Fibroblast of lung (primary cell): ENCODE data around the gene YTHDF2.

Experiments used
- CTCF ChIP-seq, 2 donors: IDR thresholded peaks in 1 of 2; conservative IDR thresholded peaks in 1 of 2; 1 replicate in 1 of 2; 2 replicates in 1 of 2; pipeline ENCODE4 v1.5.1; 2011 to 2012; ENCODE audit warnings: low read length in 2 of 2, control low read depth in 1 of 2, inconsistent platforms in 1 of 2, low read depth in 1 of 2, mild to moderate bottlenecking in 1 of 2
- EZH2 ChIP-seq: IDR thresholded peaks from 2 replicates; pipeline ENCODE4 v1.5.1; 2012; ENCODE audit warnings: low read length, control low read depth, mild to moderate bottlenecking; ENCODE audit errors: missing control alignments

DNA sequence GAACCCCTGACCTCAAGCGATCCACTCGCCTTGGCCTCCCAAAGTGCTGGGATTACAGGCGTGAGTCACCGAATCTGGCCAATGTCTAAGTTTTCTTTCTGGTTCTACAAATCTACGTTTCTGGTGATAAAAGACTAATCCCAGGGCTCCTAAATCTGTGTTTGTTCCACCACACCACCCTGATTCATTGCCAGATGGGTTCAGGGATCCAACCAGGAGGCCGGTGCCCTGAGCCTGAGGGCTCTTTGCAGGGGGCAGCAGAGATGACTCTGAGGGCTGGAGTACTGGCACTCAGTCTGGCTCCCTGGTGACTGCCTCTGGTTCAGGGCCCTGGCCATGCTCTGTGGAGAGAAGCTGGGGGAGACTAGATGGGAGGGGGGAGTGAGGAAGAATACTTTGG lies 64.7 kb downstream of the YTHDF2 start:
- no peak for TF ChIP-seq EZH2
- TF ChIP-seq CTCF (conservative IDR thresholded peaks at IDR 0.05 in 1 of 2, IDR thresholded peaks at IDR 0.05 in 1 of 2; ENCODE audit: low read depth in 1 of 2, low read length in 2 of 2): no peak
